Tibial artery (tissue), 4 donors: ENCODE results near the gene HOXD10.

Source experiments
- DNase-seq, 2 donors: peaks; one replicate each; pipeline ENCODE4 v3.0.0-alpha.2; 2019
- H3K27ac ChIP-seq, 2 donors: fragments of 200-600 bp; sonication (generic) in 1 of 2; 1 replicate in 1 of 2; 2 replicates in 1 of 2; pipeline ENCODE4 v1.5.1; 2018 to 2019; ENCODE audit warnings: mild to moderate bottlenecking in 1 of 2
- H3K27me3 ChIP-seq, 2 donors: fragments of 200-600 bp; sonication (generic) in 1 of 2; one replicate each; pipeline versions ENCODE4 v1.5.1 to v1.6.0; 2016 to 2019
- H3K36me3 ChIP-seq, 3 donors: fragments of 200-600 bp; sonication (generic) in 2 of 3; one replicate each; pipeline ENCODE4 v1.5.1; 2016 to 2019; ENCODE audit warnings: mild to moderate bottlenecking in 2 of 3
- H3K4me1 ChIP-seq, 4 donors: fragments of 200-600 bp; sonication (generic) in 2 of 4; 1 replicate in 3 of 4; 2 replicates in 1 of 4; pipeline ENCODE4 v1.5.1; 2016 to 2019
- H3K4me3 ChIP-seq, 2 donors: fragments of 200-600 bp; sonication (generic) in 1 of 2; 1 replicate in 1 of 2; 2 replicates in 1 of 2; pipeline ENCODE4 v1.5.1; 2018 to 2019; ENCODE audit warnings: mild to moderate bottlenecking in 2 of 2
- H3K9me3 ChIP-seq, 3 donors: fragments of 200-600 bp; sonication (generic) in 1 of 3; one replicate each; pipeline ENCODE4 v1.5.1; 2016 to 2019
- CTCF ChIP-seq, 2 experiments: fragments of 200-600 bp in 1 of 2; fragments of 450-650 bp in 1 of 2; IDR thresholded peaks; one replicate each; pipeline ENCODE4 v1.5.1; 2017 to 2019; ENCODE audit warnings: antibody characterized with exemption in 2 of 2, mild to moderate bottlenecking in 1 of 2, moderate library complexity in 1 of 2
- intact Hi-C: fragments of 100-400 bp; cut with DNase I; formaldehyde crosslinking; loops from one replicate; pipeline ENCODE4 v1.15.0; 2023; ENCODE audit warnings: low total_unique reads

HOXD10 gene

GRCh38 chr2:176156807-176157498 is 40.4 kb downstream of the HOXD10 start, which contains the start of gene HOXD3:
Gene HOXD3 (plus strand): TSS chr2:176157307. CDS start chr2:176169115, 11,808 bp downstream.
- no peak within 1 kb of the TSS for H3K4me3 ChIP-seq
- H3K27me3 ChIP-seq: peaks cover 0 to 72% of the 10 kb centered on the region in 2 donors
- intact Hi-C loops: loop anchor here (10.0 kb wide), 1 partner anchor 98 kb away; no protein-coding TSS in a partner anchor

GRCh38 chr2:176157499-176158185 is 41.1 kb downstream of the HOXD10 start:
- Histone ChIP-seq H3K9me3 (no peaks in the 10 kb centered on the region), H3K4me1 (peaks cover 0 to 46% (median 33%) of the 10 kb centered on the region in 4 donors), H3K27me3 (peaks cover 0 to 70% of the 10 kb centered on the region in 2 donors), H3K36me3 (peaks cover 6 to 24% (median 10%) of the 10 kb centered on the region in 3 donors), H3K4me3 (no peak overlapping the region), H3K27ac (no peak overlapping the region)
- no peak for DNase-seq
- intact Hi-C loops: loop anchor here (10.0 kb wide), 1 partner anchor 97 kb away; no protein-coding TSS in a partner anchor
- no peak for TF ChIP-seq CTCF (IDR thresholded peaks at IDR 0.05)

More at GRCh38 chr2:176156807-176157498, 40.4 kb downstream of the HOXD10 start, which contains the start of gene HOXD3:
- TF ChIP-seq CTCF (IDR thresholded peaks at IDR 0.05): no peak
- H3K4me1 ChIP-seq: peaks cover 0 to 39% (median 27%) of the 10 kb centered on the region in 4 donors
- H3K27ac ChIP-seq: no peak within 1 kb of the TSS
- H3K36me3 ChIP-seq: peaks cover 8 to 31% (median 15%) of the 10 kb centered on the region in 3 donors
- H3K9me3 ChIP-seq: no peaks in the 10 kb centered on the region
- DNase-seq: no peak

- DNase-seq: no peak
- Histone ChIP-seq H3K27ac (no peak overlapping the region), H3K4me1 (peaks cover 0 to 50% (median 35%) of the 10 kb centered on the region in 4 donors), H3K9me3 (no peaks in the 10 kb centered on the region), H3K36me3 (peaks cover under 1 to 19% (median 5%) of the 10 kb centered on the region in 3 donors), H3K27me3 (peaks cover 0 to 70% of the 10 kb centered on the region in 2 donors), H3K4me3 (no peak overlapping the region)
- TF ChIP-seq CTCF (IDR thresholded peaks at IDR 0.05): no peak
- intact Hi-C loops: loop anchor here (10.0 kb wide), 1 partner anchor 97 kb away; no protein-coding TSS in a partner anchor
Measured at GRCh38 chr2:176158186-176158591, 41.6 kb downstream of the HOXD10 start.

- H3K27ac ChIP-seq: no peak overlapping the region
Measured at GRCh38 chr2:176158855-176159662, 42.5 kb downstream of the HOXD10 start.

More at GRCh38 chr2:176158855-176159662, 42.5 kb downstream of the HOXD10 start:
- intact Hi-C loops: loop anchor here (10.0 kb wide), 1 partner anchor 96 kb away; no protein-coding TSS in a partner anchor
- H3K4me3 ChIP-seq: peak overlapping the region in 1 of 2 donors; percentile 41
- H3K9me3 ChIP-seq: no peaks in the 10 kb centered on the region
- peaks cover 0 to 50% (median 35%) of the 10 kb centered on the region in 4 donors for H3K4me1 ChIP-seq
- peaks cover 0 to 11% (median 0%) of the 10 kb centered on the region in 3 donors for H3K36me3 ChIP-seq
- TF ChIP-seq CTCF (IDR thresholded peaks at IDR 0.05): no peak
- DNase-seq: no peak
- peaks cover 0 to 78% of the 10 kb centered on the region in 2 donors for H3K27me3 ChIP-seq
